ENCODE results near the gene NR0B1.

The NR0B1 gene

GRCh38 chrX:30309139-30309571 lies at the start of gene NR0B1:
Gene NR0B1, minus strand, starts transcription at chrX:30309390. Its CDS starts 27 bp downstream, at chrX:30309363.
- no peak for DNase-seq

- no peak for DNase-seq
These were observed 40.8 kb upstream of the NR0B1 start for GRCh38 chrX:30349946-30350345.

- no peak for DNase-seq
These were observed 34.0 kb upstream of the NR0B1 start for GRCh38 chrX:30343206-30343605.

GRCh38 chrX:30340753-30341152 lies 31.6 kb upstream of the NR0B1 start:
- no peak for DNase-seq

GRCh38 chrX:30327762-30328161 lies 18.6 kb upstream of the NR0B1 start:
- DNase-seq: no peak

GRCh38 chrX:30317308-30317707 lies 8.1 kb upstream of the NR0B1 start:
- no peak for DNase-seq

GRCh38 chrX:30313322-30313721 lies 4.1 kb upstream of the NR0B1 start:
- no peak for DNase-seq

GRCh38 chrX:30312858-30313257 lies 3.7 kb upstream of the NR0B1 start:
- DNase-seq: no peak

GRCh38 chrX:30310429-30311206 lies 1.4 kb upstream of the NR0B1 start:
- no peak for DNase-seq

GRCh38 chrX:30308263-30309138 lies 689 bp downstream of the NR0B1 start:
- DNase-seq: no peak

- no peak for DNase-seq
These were observed 1.7 kb downstream of the NR0B1 start for GRCh38 chrX:30307466-30307865.

GRCh38 chrX:30304866-30305265 lies 4.3 kb downstream of the NR0B1 start:
- DNase-seq: no peak

- DNase-seq: no peak
These were observed 6.2 kb downstream of the NR0B1 start for GRCh38 chrX:30302956-30303355.

- DNase-seq: no peak
These were observed 7.2 kb downstream of the NR0B1 start for GRCh38 chrX:30301963-30302362.

GRCh38 chrX:30301208-30301607 lies 8.0 kb downstream of the NR0B1 start:
- DNase-seq: no peak

GRCh38 chrX:30296408-30297254 lies 12.6 kb downstream of the NR0B1 start:
- DNase-seq: no peak

GRCh38 chrX:30283456-30284200 lies 25.6 kb downstream of the NR0B1 start:
- DNase-seq: no peak

GRCh38 chrX:30282527-30282926 lies 26.7 kb downstream of the NR0B1 start:
- no peak for DNase-seq

GRCh38 chrX:30280428-30280827 lies 28.8 kb downstream of the NR0B1 start:
- DNase-seq: no peak

- DNase-seq: no peak
These were observed 30.8 kb downstream of the NR0B1 start for GRCh38 chrX:30278365-30278764.

- DNase-seq: no peak
These were observed 33.7 kb downstream of the NR0B1 start for GRCh38 chrX:30275498-30275897.

GRCh38 chrX:30270639-30271038 lies 38.6 kb downstream of the NR0B1 start:
- no peak for DNase-seq
